Mesenchymal stem cell (in vitro differentiated cells and primary cell): Measurements from ENCODE around the gene ANKRD13D.

Source experiments
- DNase-seq: peaks from one replicate; pipeline ENCODE4 v3.0.0-alpha.2; 2013
- H2AFZ ChIP-seq: one replicate; pipeline ENCODE4 v1.6.1; 2013; ENCODE audit warnings: low read depth, mild to moderate bottlenecking, control low read depth, inconsistent platforms, low read length, moderate library complexity
- H2AK5ac ChIP-seq: 2 replicates; pipeline ENCODE4 v1.6.1; 2013; ENCODE audit warnings: low read length, moderate library complexity, mild to moderate bottlenecking, inconsistent platforms; ENCODE audit not compliant: severe bottlenecking
- H2BK120ac ChIP-seq: one replicate; pipeline ENCODE4 v1.6.1; 2013; ENCODE audit warnings: low read depth, mild to moderate bottlenecking, inconsistent platforms, low read length, moderate library complexity
- H2BK12ac ChIP-seq, 2 experiments: one replicate each; pipeline ENCODE4 v1.6.1; 2013; ENCODE audit warnings: inconsistent platforms in 2 of 2, low read length in 2 of 2, mild to moderate bottlenecking in 2 of 2, moderate library complexity in 2 of 2, control low read depth in 1 of 2
- H2BK15ac ChIP-seq: one replicate; pipeline ENCODE4 v1.6.1; 2013; ENCODE audit warnings: mild to moderate bottlenecking, low read depth, inconsistent platforms; ENCODE audit not compliant: poor library complexity, severe bottlenecking
- H2BK5ac ChIP-seq: 2 replicates; pipeline ENCODE4 v1.6.1; 2013; ENCODE audit warnings: low read depth, mild to moderate bottlenecking, low read length, control low read depth, inconsistent platforms; ENCODE audit not compliant: poor library complexity, severe bottlenecking
- H3K14ac ChIP-seq, 2 experiments: one replicate each; pipeline ENCODE4 v1.6.1; 2013; ENCODE audit warnings: inconsistent platforms in 2 of 2, low read length in 2 of 2, control low read depth in 1 of 2, mild to moderate bottlenecking in 1 of 2, moderate library complexity in 1 of 2
- H3K18ac ChIP-seq, 2 experiments: one replicate each; pipeline ENCODE4 v1.6.1; 2013; ENCODE audit warnings: inconsistent platforms in 2 of 2, low read length in 2 of 2, control low read depth in 1 of 2, low read depth in 1 of 2, mild to moderate bottlenecking in 1 of 2
- H3K23ac ChIP-seq, 2 experiments: one replicate each; pipeline ENCODE4 v1.6.1; 2013; ENCODE audit warnings: inconsistent platforms in 2 of 2, low read length in 2 of 2, mild to moderate bottlenecking in 2 of 2, moderate library complexity in 2 of 2, control low read depth in 1 of 2
- H3K27ac ChIP-seq: 2 replicates; pipeline ENCODE4 v1.5.1; 2013; ENCODE audit warnings: mild to moderate bottlenecking, moderate library complexity, low read length, control low read depth, inconsistent platforms; ENCODE audit not compliant: poor library complexity, severe bottlenecking
- H3K27me3 ChIP-seq, 2 experiments: 2 replicates each; pipeline versions ENCODE4 v1.6.1 to v1.7.0; 2013; ENCODE audit warnings: low read length in 2 of 2, mild to moderate bottlenecking in 2 of 2, moderate library complexity in 2 of 2, control low read depth in 1 of 2, inconsistent platforms in 1 of 2; ENCODE audit not compliant: control insufficient read depth in 1 of 2, insufficient read depth in 1 of 2
- H3K36me3 ChIP-seq, 2 experiments: 2 replicates each; pipeline versions ENCODE4 v1.6.1 to v1.7.0; 2013; ENCODE audit warnings: low read length in 2 of 2, control low read depth in 1 of 2, inconsistent platforms in 1 of 2, low read depth in 1 of 2, mild to moderate bottlenecking in 1 of 2; ENCODE audit not compliant: insufficient read depth in 2 of 2, control insufficient read depth in 1 of 2
- H3K4ac ChIP-seq, 2 experiments: one replicate each; pipeline ENCODE4 v1.6.1; 2013; ENCODE audit warnings: inconsistent platforms in 2 of 2, low read length in 2 of 2, mild to moderate bottlenecking in 2 of 2, moderate library complexity in 2 of 2, control low read depth in 1 of 2, low read depth in 1 of 2
- H3K4me1 ChIP-seq: 2 replicates; pipeline ENCODE4 v1.6.1; 2013; ENCODE audit warnings: low read depth, low read length, control low read depth; ENCODE audit not compliant: control insufficient read depth, insufficient read depth
- H3K4me2 ChIP-seq: 2 replicates; pipeline ENCODE4 v1.6.1; 2013; ENCODE audit warnings: low read length, mild to moderate bottlenecking, inconsistent platforms; ENCODE audit not compliant: poor library complexity, severe bottlenecking
- H3K4me3 ChIP-seq, 2 experiments: 2 replicates each; pipeline versions ENCODE4 v1.5.1 to v1.7.0; 2013; ENCODE audit warnings: low read length in 2 of 2, mild to moderate bottlenecking in 2 of 2, control low read depth in 1 of 2, low read depth in 1 of 2; ENCODE audit not compliant: insufficient read depth in 1 of 2
- H3K79me1 ChIP-seq: replicated peaks from 2 replicates; pipeline ENCODE4 v1.6.1; 2013; ENCODE audit warnings: mild to moderate bottlenecking, control low read depth, low read length, inconsistent platforms; ENCODE audit not compliant: poor library complexity, severe bottlenecking
- H3K9ac ChIP-seq: 2 replicates; pipeline ENCODE4 v1.7.0; 2013; ENCODE audit warnings: mild to moderate bottlenecking, low read length, moderate library complexity
- H3K9me3 ChIP-seq: 2 replicates; pipeline ENCODE4 v1.7.0; 2013; ENCODE audit warnings: mild to moderate bottlenecking, low read length; ENCODE audit not compliant: control insufficient read depth
- H4K8ac ChIP-seq: one replicate; pipeline ENCODE4 v1.6.1; 2013; ENCODE audit warnings: inconsistent platforms, mild to moderate bottlenecking, low read length, moderate library complexity
- H4K91ac ChIP-seq: one replicate; pipeline ENCODE4 v1.6.1; 2013; ENCODE audit warnings: mild to moderate bottlenecking, low read length, inconsistent platforms
- WGBS: methylation state at CpG from one replicate; pipeline ENCODE4 v1.1.7; 2013; ENCODE audit warnings: mixed read lengths; 5-methylcytosine and 5-hydroxymethylcytosine counted together

The ANKRD13D gene

DNA sequence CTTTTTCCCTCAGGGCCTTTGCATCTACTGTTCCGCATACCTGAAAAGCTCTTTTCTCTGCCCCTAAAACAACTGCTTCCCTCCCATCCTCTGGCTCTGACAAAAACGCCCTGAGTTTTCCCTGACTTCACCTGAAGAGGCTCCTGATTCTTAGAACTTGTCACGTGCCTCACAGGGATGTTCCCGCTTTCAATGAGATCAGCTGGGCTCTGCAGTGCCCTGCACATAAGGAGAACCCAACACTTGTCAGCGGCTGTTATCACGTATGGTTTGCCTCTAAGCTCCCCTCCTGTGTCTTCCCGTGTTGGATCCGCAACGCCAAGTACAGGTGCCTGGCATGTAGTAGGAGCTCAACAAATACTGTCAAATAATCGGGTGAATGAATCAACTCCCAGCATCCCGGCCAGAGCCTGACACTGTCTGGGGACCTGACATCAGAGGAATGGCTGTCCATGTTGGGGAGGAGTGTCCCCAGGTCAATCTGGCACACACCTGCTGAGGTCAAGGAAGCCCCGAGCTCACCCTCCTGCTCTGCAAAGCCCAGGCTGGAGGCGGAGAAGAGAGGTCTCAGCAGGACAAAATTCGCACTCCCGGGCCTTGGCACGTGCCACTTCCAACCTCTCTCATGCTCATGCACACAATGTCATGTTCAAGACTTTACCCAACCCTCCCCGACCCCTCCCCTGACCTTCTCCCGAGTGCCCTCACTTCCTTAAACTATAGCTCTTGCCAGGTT, 27.0 kb upstream of the ANKRD13D start:
- Histone ChIP-seq H2BK15ac (no peak overlapping the region), H3K23ac (peak overlapping the region in 1 of 2 experiments; percentile 18), H3K27me3 (no peaks in the 10 kb centered on the region), H3K4ac (no peak overlapping the region), H2AK5ac (no peak overlapping the region), H3K14ac (no peak overlapping the region), H3K4me3 (peak overlapping the region in 1 of 2 experiments; percentile 56), H4K8ac (peak overlapping the region; percentile 47), H4K91ac (no peak overlapping the region), H3K79me1 (peaks cover 2% of the 10 kb centered on the region), H3K9me3 (no peaks in the 10 kb centered on the region), H3K18ac (no peak overlapping the region), H3K4me1 (peaks cover 15% of the 10 kb centered on the region), H2BK12ac (no peak overlapping the region), H2BK120ac (no peak overlapping the region), H3K9ac (peak overlapping the region; percentile 25), H2BK5ac (no peak overlapping the region), H3K36me3 (peaks cover 5 to 10% of the 10 kb centered on the region in 2 experiments), H3K4me2 (no peak overlapping the region), H2AFZ (peak overlapping the region; percentile 29), H3K27ac (no peak overlapping the region)
- 68% methylated on average over 15 of the region's 18 CpGs for WGBS
- DNase-seq, result no peak

DNA sequence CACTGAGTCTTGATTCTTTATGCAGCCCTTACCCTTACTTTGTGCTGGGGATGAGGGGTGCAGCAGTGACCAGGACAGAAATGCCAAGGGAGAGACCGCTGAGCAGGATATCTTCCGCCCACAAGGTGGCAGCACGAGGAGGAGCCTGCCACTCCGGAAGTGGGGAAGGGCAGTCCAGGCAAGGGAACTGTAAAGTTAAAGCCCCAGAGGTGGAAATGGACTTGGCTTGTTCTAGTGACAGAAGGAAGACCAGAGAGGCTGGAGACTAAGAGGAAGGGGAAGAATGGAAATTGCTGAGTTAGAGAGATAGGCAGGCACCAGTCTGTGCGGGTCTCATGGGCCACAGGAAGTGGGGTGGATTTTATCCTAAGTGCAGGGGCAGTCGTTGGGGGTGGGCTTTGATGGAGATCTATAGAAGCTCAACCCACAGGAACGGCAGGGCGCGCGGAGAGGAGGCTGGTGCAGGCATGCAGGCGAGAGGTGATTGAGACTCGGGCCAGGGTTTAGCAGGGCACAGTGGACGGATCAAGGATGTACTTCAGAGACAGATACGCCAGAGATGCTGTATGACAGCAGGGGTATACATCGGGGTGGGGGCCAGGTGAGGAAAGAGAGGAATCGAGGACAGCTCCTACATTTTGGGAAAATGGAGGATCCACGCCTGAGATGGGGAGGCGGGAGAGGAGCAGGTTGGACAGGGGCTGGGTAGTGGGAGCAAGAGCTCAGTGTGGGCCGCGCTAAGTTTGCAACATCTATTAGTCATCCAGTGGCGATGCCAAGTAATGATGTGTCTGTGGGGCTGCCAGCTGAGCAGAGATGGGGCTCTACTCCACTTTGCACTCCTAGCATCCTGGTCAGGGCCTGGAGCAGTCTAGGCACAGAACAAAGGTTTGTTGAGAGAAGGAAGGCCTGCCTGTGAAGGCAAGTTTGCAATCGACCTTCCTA, 26.1 kb upstream of the ANKRD13D start:
- H2BK120ac ChIP-seq, result peak overlapping the region; percentile 3
- WGBS, result 66% methylated on average over 21 of the region's 22 CpGs

DNA sequence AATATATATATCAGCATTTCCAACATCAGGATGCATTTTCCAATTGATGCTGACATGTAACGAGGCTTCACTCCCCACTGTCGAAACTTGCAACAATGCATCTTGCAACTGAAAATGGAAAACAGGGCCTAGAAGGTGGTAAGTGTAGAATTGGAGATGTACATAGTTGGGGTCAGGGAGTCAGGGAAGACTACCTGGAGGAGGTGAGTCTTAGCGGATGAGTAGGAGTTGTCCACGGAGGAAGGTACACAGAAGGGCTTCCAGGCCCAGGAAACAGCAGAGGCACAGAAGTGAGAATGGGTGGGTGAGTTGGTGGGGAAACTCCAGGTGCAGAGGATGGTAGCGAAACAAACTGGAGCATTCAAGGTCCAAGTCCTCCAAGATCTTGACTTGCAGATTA, 24.8 kb upstream of the ANKRD13D start:
- no peak overlapping the region for H3K14ac ChIP-seq
- H3K79me1 ChIP-seq, result no peaks in the 10 kb centered on the region
- no peak overlapping the region for H3K23ac ChIP-seq
- no peak overlapping the region for H3K27ac ChIP-seq
- H3K9me3 ChIP-seq, result no peaks in the 10 kb centered on the region
- peaks cover 8 to 18% of the 10 kb centered on the region in 2 experiments for H3K36me3 ChIP-seq
- peak overlapping the region; percentile 51 for H3K9ac ChIP-seq
- H3K4ac ChIP-seq, result no peak overlapping the region
- H3K27me3 ChIP-seq, result no peaks in the 10 kb centered on the region
- H4K8ac ChIP-seq, result no peak overlapping the region
- H2BK12ac ChIP-seq, result no peak overlapping the region
- no peak overlapping the region for H2AFZ ChIP-seq
- H3K18ac ChIP-seq, result no peak overlapping the region
- no peak overlapping the region for H2BK120ac ChIP-seq
- peaks cover 34% of the 10 kb centered on the region for H3K4me1 ChIP-seq
- H4K91ac ChIP-seq, result no peak overlapping the region
- no peak overlapping the region for H2BK15ac ChIP-seq
- no peak overlapping the region for H2BK5ac ChIP-seq
- no peak for DNase-seq
- no peak overlapping the region for H2AK5ac ChIP-seq
- WGBS, result 94% methylated on average over 5 of the region's 5 CpGs
- no peak overlapping the region for H3K4me2 ChIP-seq
- no peak overlapping the region for H3K4me3 ChIP-seq

More for the DNA sequence above, 26.1 kb upstream of the ANKRD13D start:
- no peak overlapping the region for H3K4me2 ChIP-seq
- peak overlapping the region; percentile 30 to 86 for H3K18ac ChIP-seq
- H4K91ac ChIP-seq, result peak overlapping the region; percentile 53
- no peak overlapping the region for H3K23ac ChIP-seq
- H3K36me3 ChIP-seq, result peaks cover 0 to 12% of the 10 kb centered on the region in 2 experiments
- H3K27ac ChIP-seq, result no peak overlapping the region
- peaks cover 24% of the 10 kb centered on the region for H3K4me1 ChIP-seq
- H3K4ac ChIP-seq, result peak overlapping the region; percentile 21 to 27
- no peaks in the 10 kb centered on the region for H3K9me3 ChIP-seq
- no peak overlapping the region for H3K14ac ChIP-seq
- H2BK12ac ChIP-seq, result peak overlapping the region; percentile 23 to 29
- H3K79me1 ChIP-seq, result no peaks in the 10 kb centered on the region
- peak overlapping the region; percentile 29 for H2BK15ac ChIP-seq
- H3K4me3 ChIP-seq, result peak overlapping the region in 1 of 2 experiments; percentile 32
- peak overlapping the region; percentile 84 for H2AFZ ChIP-seq
- peak overlapping the region; percentile 85 for H4K8ac ChIP-seq
- peak; percentile 83 for DNase-seq
- no peak overlapping the region for H2AK5ac ChIP-seq
- H3K9ac ChIP-seq, result peak overlapping the region; percentile 51
- no peak overlapping the region for H2BK5ac ChIP-seq
- H3K27me3 ChIP-seq, result no peaks in the 10 kb centered on the region
